Panc1 (cell line): ENCODE measurements around the gene MAPK7. TPM values are rescaled to one million over a fixed set of nuclear protein-coding genes. Genes with fewer than 3 reads are reported as not detected.

Experiments
- ATAC-seq: fragments of 200-7000 bp; cut with Tn5 transposase; 2 replicates; pipeline ENCODE4 v1.9.1; 2020; ENCODE audit warnings: mild to moderate bottlenecking, moderate library complexity
- BruUV-seq: library from RNA; stranded (reverse); fragments of 400-500 nt; replicated peaks from 2 replicates; lab custom pipeline; 2021; lab: Mats Ljungman, UMichigan
- CTCF ChIA-PET: fragments of 300-600 bp; sonication (Branson Sonifier 250); formaldehyde crosslinking; loops from one replicate; lab custom pipeline; 2022; ENCODE audit warnings: antibody characterized with exemption; lab: Charles Lee
- POLR2A ChIA-PET: fragments of 300-600 bp; sonication (Branson Sonifier 250); formaldehyde crosslinking; loops from one replicate; lab custom pipeline; 2022; ENCODE audit warnings: antibody characterized with exemption; lab: Charles Lee
- DNase-seq: peaks from one replicate; pipeline ENCODE4 v3.0.0-alpha.2; 2010; ENCODE audit warnings: low read depth, low spot score
- H3K27ac ChIP-seq: 2 replicates; pipeline ENCODE4 v1.5.1; 2011; ENCODE audit warnings: mild to moderate bottlenecking, low read length, inconsistent platforms
- H3K27me3 ChIP-seq: fragments of 200-500 bp; sonication (Bioruptor generic); 2 replicates; pipeline ENCODE4 v1.6.0; 2014; ENCODE audit warnings: low read length, inconsistent platforms; ENCODE audit not compliant: control insufficient read depth, insufficient read depth
- H3K36me3 ChIP-seq: fragments of 200-500 bp; sonication (Bioruptor generic); 2 replicates; pipeline ENCODE4 v1.5.1; 2014; ENCODE audit warnings: inconsistent platforms, mild to moderate bottlenecking, low read length, moderate library complexity; ENCODE audit not compliant: control insufficient read depth, insufficient read depth
- H3K4me1 ChIP-seq: 2 replicates; pipeline ENCODE4 v1.5.1; 2011; ENCODE audit warnings: inconsistent platforms, mild to moderate bottlenecking, low read length, moderate library complexity; ENCODE audit not compliant: control insufficient read depth, insufficient read depth
- H3K4me3 ChIP-seq, 2 experiments: 2 replicates each; pipeline ENCODE4 v1.5.1; 2011 to 2012; ENCODE audit warnings: low read depth in 2 of 2, low read length in 2 of 2, mild to moderate bottlenecking in 2 of 2, inconsistent platforms in 1 of 2, moderate library complexity in 1 of 2
- H3K9me3 ChIP-seq: fragments of 200-500 bp; sonication (Bioruptor generic); 2 replicates; pipeline ENCODE4 v1.5.1; 2014; ENCODE audit warnings: low read depth, mild to moderate bottlenecking, inconsistent platforms, low read length, moderate library complexity; ENCODE audit not compliant: control insufficient read depth, insufficient read depth
- CTCF ChIP-seq: fragments of 450-650 bp; IDR thresholded peaks from 2 replicates; pipeline ENCODE4 v1.5.1; 2017; ENCODE audit warnings: mild to moderate bottlenecking
- POLR2AphosphoS5 ChIP-seq: IDR thresholded peaks from 2 replicates; pipeline ENCODE4 v1.6.1; 2012; ENCODE audit warnings: mild to moderate bottlenecking, low read depth, low read length, moderate library complexity
- REST ChIP-seq, 2 experiments: IDR thresholded peaks; 2 replicates each; pipeline ENCODE4 v1.6.1; 2011 to 2012; ENCODE audit warnings: low read depth in 2 of 2, control low read depth in 1 of 2, low read length in 1 of 2, mild to moderate bottlenecking in 1 of 2, moderate library complexity in 1 of 2; ENCODE audit not compliant: insufficient read depth in 1 of 2
- SIN3A ChIP-seq: IDR thresholded peaks from 2 replicates; pipeline ENCODE4 v1.6.1; 2012; ENCODE audit warnings: low read depth, mild to moderate bottlenecking, low read length, moderate library complexity, borderline replicate concordance; ENCODE audit not compliant: insufficient read depth
- TCF7L2 ChIP-seq: IDR thresholded peaks from 2 replicates; pipeline ENCODE4 v1.6.1; 2011; ENCODE audit warnings: mild to moderate bottlenecking, low read depth, low read length, inconsistent platforms
- in situ Hi-C: cut with HindIII; loops from 2 replicates; pipeline ENCODE4 v1.10.0; 2016; ENCODE audit warnings: low sequenced_read_pairs, low pct_unique_long_range_greater_than_20kb
- intact Hi-C: fragments of 100-400 bp; cut with micrococcal nuclease; formaldehyde crosslinking; loops from one replicate; pipeline ENCODE4 v1.10.0; 2022; ENCODE audit not compliant: unreplicated experiment
- total RNA-seq: library from RNA; stranded (reverse); gene quantifications from one replicate; pipeline ENCODE4 v1.2.1, GENCODE V29; 2021; ENCODE audit not compliant: unreplicated experiment

Gene MAPK7
- total RNA-seq, 1 experiment from 2014 or later, result 28.9 TPM

GRCh38 chr17:19346351-19347255 is 31.7 kb upstream of the MAPK7 start:
- TF ChIP-seq SIN3A, result no peak
- no peak for TF ChIP-seq POLR2AphosphoS5
- TF ChIP-seq CTCF, result no peak
- BruUV-seq, result no TSS peak
- intact Hi-C loops, result no loop called here
- ChIA-PET CTCF (no interaction called here), POLR2A (no interaction called here)
- ATAC-seq (peak; percentile 64), DNase-seq (no peak)
- H3K27ac ChIP-seq, result peak overlapping the region; percentile 48; the same call in 1 of the 2 replicates
- H3K27me3 ChIP-seq, result no peaks in the 10 kb centered on the region
- in situ Hi-C loops, result no loop called here
- peaks cover 12% of the 10 kb centered on the region for H3K4me1 ChIP-seq
- no peak overlapping the region for H3K4me3 ChIP-seq
- H3K36me3 ChIP-seq, result no peaks in the 10 kb centered on the region
- H3K9me3 ChIP-seq, result no peaks in the 10 kb centered on the region

GRCh38 chr17:19347323-19348080 is 30.8 kb upstream of the MAPK7 start:
- Histone ChIP-seq H3K4me3 (no peak overlapping the region), H3K36me3 (no peaks in the 10 kb centered on the region), H3K27me3 (no peaks in the 10 kb centered on the region), H3K4me1 (peaks cover 12% of the 10 kb centered on the region), H3K27ac (peak overlapping the region; percentile 48), H3K9me3 (no peaks in the 10 kb centered on the region)
- no peak for TF ChIP-seq SIN3A
- TF ChIP-seq REST (IDR thresholded peaks at IDR 0.05; ENCODE audit: insufficient read depth in 1 of 2, low read depth in 2 of 2, low read length in 1 of 2), result no peak
- no peak for TF ChIP-seq POLR2AphosphoS5
- no peak for TF ChIP-seq TCF7L2
- no peak for TF ChIP-seq CTCF
- no peak for ATAC-seq
- DNase-seq, result no peak
- ChIA-PET CTCF (no interaction called here), POLR2A (no interaction called here)
- in situ Hi-C loops, result no loop called here
- intact Hi-C loops, result no loop called here
- BruUV-seq, result no TSS peak
